ENCODE measurements around the gene PHAF1. TPM values are rescaled to one million over a fixed set of nuclear protein-coding genes. Genes with fewer than 3 reads are reported as not detected.

PHAF1 gene
- total and polyA plus RNA-seq, 4 donors = 26.6 to 42.4 (median 28.4) TPM

DNA sequence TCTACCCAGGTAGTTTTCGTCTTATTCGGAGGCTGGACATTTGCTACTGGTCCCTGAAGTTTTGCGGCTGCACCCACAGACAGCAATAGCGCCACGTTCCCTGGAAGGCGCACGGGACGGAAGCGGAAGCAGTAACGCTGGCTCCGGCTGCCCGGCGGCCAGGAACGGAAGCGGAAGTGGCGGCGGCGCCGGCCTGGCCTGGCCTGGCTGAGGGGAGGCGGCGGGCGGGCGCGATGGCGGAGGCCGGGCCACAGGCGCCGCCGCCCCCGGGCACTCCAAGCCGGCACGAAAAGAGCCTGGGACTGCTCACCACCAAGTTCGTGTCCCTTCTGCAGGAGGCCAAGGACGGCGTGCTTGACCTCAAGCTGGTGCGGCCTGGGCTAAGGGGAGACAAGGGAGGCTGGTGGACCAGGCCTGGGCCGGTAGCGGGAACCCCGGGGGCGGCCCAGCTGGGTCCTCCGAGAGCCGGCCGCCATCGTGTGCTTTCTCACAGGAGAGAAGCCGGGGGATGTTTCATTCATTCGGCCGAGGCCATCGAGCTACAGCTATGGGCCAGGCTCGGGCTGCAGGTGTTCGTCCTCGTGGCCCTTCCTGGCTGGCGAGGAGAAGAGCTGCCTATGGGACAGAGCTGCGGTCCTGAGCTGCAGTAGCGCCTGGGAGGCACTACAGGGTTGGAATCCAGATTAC, 82.4 kb downstream of the PHAF1 start, which contains the start of gene E2F4:
Gene E2F4, plus strand, starts transcription at position 161 of the 687 bp plus-strand sequence. Its CDS starts 73 bp downstream, at position 234.
- no peaks in the 10 kb centered on the region for H3K27me3 ChIP-seq (ENCODE audit: control insufficient read depth in 4 of 4, insufficient read depth in 4 of 4, low read length in 3 of 4)
- WGBS = under 1% methylated on average over 54 of the region's 54 CpGs
- peak within 1 kb of the TSS; percentile 90 to 96 for H3K9ac ChIP-seq (ENCODE audit: low read depth in 1 of 2, low read length in 2 of 2)
- peak within 1 kb of the TSS; percentile 88 to 97 (median 92) for H3K4me3 ChIP-seq (ENCODE audit: low read depth in 1 of 3, low read length in 3 of 3)
- peak; percentile 88 for DNase-seq (ENCODE audit: low spot score)
- peaks cover 8 to 26% (median 22%) of the 10 kb centered on the region in 4 donors for H3K4me1 ChIP-seq (ENCODE audit: control insufficient read depth in 4 of 4, insufficient read depth in 4 of 4, low read length in 3 of 4)
- TF ChIP-seq REST (IDR thresholded peaks at IDR 0.05) = no peak
- TF ChIP-seq EGR1 (IDR thresholded peaks at IDR 0.05; ENCODE audit: low read depth in 2 of 2) = peak; percentile 84 to 86
- peak in 1 of 2 donors; percentile 40 for TF ChIP-seq RAD21 (IDR thresholded peaks at IDR 0.05)
- no peak for TF ChIP-seq JUND (IDR thresholded peaks at IDR 0.05)
- TF ChIP-seq GABPA (IDR thresholded peaks at IDR 0.05 in 1 of 2, conservative IDR thresholded peaks at IDR 0.05 in 1 of 2) = peak; percentile 85 to 95
- TF ChIP-seq TAF1 (conservative IDR thresholded peaks at IDR 0.05) = no peak
- no peak for TF ChIP-seq FOXA1 (IDR thresholded peaks at IDR 0.05)
- TF ChIP-seq YY1 (IDR thresholded peaks at IDR 0.05) = peak; percentile 63
- no peak for TF ChIP-seq NR2F2 (IDR thresholded peaks at IDR 0.05)
- no peak for TF ChIP-seq RXRA (IDR thresholded peaks at IDR 0.05)
- peak; percentile 2 for TF ChIP-seq CTCF (IDR thresholded peaks at IDR 0.05; ENCODE audit: low read depth, low read length, missing input control)
- TF ChIP-seq HNF4A (conservative IDR thresholded peaks at IDR 0.05) = no peak
- TF ChIP-seq, protein P1, sequence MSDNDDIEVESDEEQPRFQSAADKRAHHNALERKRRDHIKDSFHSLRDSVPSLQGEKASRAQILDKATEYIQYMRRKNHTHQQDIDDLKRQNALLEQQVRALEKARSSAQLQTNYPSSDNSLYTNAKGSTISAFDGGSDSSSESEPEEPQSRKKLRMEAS (IDR thresholded peaks at IDR 0.05) = no peak
- TF ChIP-seq ATF3 (IDR thresholded peaks at IDR 0.05) = no peak
- TF ChIP-seq FOXA2 (IDR thresholded peaks at IDR 0.05) = no peak
- TF ChIP-seq HNF4G (IDR thresholded peaks at IDR 0.05) = no peak
- peak; percentile 50 for TF ChIP-seq SP1 (IDR thresholded peaks at IDR 0.05)
- TF ChIP-seq, protein P2, sequence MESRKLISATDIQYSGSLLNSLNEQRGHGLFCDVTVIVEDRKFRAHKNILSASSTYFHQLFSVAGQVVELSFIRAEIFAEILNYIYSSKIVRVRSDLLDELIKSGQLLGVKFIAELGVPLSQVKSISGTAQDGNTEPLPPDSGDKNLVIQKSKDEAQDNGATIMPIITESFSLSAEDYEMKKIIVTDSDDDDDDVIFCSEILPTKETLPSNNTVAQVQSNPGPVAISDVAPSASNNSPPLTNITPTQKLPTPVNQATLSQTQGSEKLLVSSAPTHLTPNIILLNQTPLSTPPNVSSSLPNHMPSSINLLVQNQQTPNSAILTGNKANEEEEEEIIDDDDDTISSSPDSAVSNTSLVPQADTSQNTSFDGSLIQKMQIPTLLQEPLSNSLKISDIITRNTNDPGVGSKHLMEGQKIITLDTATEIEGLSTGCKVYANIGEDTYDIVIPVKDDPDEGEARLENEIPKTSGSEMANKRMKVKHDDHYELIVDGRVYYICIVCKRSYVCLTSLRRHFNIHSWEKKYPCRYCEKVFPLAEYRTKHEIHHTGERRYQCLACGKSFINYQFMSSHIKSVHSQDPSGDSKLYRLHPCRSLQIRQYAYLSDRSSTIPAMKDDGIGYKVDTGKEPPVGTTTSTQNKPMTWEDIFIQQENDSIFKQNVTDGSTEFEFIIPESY (IDR thresholded peaks at IDR 0.05) = no peak
- no peaks in the 10 kb centered on the region for H3K9me3 ChIP-seq (ENCODE audit: control insufficient read depth in 4 of 4, low read length in 3 of 4)
- peak within 1 kb of the TSS; percentile 33 to 61 for H3K27ac ChIP-seq (ENCODE audit: low read depth in 1 of 2, low read length in 2 of 2)
- peaks cover 10 to 31% (median 22%) of the 10 kb centered on the region in 4 donors for H3K36me3 ChIP-seq (ENCODE audit: control insufficient read depth in 4 of 4, insufficient read depth in 3 of 4, low read depth in 1 of 4, low read length in 3 of 4)
